SU-DHL-6 (cell line): ENCODE data around the gene ZNF780B.

Experiments
- H2AFZ ChIP-seq: fragments of 200-600 bp; sonication (generic); 2 replicates; pipeline ENCODE4 v1.6.1; 2014; ENCODE audit warnings: low read depth, mild to moderate bottlenecking, moderate library complexity, mixed read lengths, antibody characterized with exemption, low read length; ENCODE audit not compliant: severe bottlenecking
- H3F3A ChIP-seq: fragments of 200-600 bp; shearing (Covaris generic); 2 replicates; pipeline ENCODE4 v1.6.0; 2016; ENCODE audit warnings: antibody characterized with exemption, mild to moderate bottlenecking; ENCODE audit not compliant: insufficient read depth
- H3K27ac ChIP-seq: fragments of 200-600 bp; sonication (generic); 2 replicates; pipeline ENCODE4 v1.5.1; 2016; ENCODE audit warnings: low read depth, mild to moderate bottlenecking, low read length, moderate library complexity, mixed read lengths
- H3K27me3 ChIP-seq: fragments of 200-600 bp; sonication (generic), shearing (Covaris generic); 2 replicates; pipeline ENCODE4 v1.6.0; 2014; ENCODE audit warnings: mild to moderate bottlenecking, low read length
- H3K36me3 ChIP-seq: fragments of 200-600 bp; sonication (generic); 2 replicates; pipeline ENCODE4 v1.6.1; 2014; ENCODE audit warnings: mild to moderate bottlenecking, low read length, mixed read lengths
- H3K4me2 ChIP-seq: fragments of 300-600, 200-600 bp; shearing (Covaris generic), sonication (generic); 2 replicates; pipeline ENCODE4 v1.6.0; 2014; ENCODE audit warnings: low read length, low read depth, mild to moderate bottlenecking; ENCODE audit not compliant: poor library complexity, severe bottlenecking
- H3K4me3 ChIP-seq: fragments of 200-600 bp; sonication (generic); 2 replicates; pipeline ENCODE4 v1.5.1; 2014; ENCODE audit warnings: antibody characterized with exemption, low read length, mild to moderate bottlenecking, mixed read lengths; ENCODE audit not compliant: insufficient read depth, poor library complexity, severe bottlenecking
- H3K79me2 ChIP-seq: fragments of 200-600 bp; sonication (generic); 2 replicates; pipeline ENCODE4 v1.6.1; 2014; ENCODE audit warnings: mild to moderate bottlenecking, low read length, moderate library complexity; ENCODE audit not compliant: insufficient read depth
- H3K9ac ChIP-seq: fragments of 200-600 bp; sonication (generic); 2 replicates; pipeline ENCODE4 v1.7.0; 2014; ENCODE audit warnings: mild to moderate bottlenecking, low read length
- H3K9me2 ChIP-seq: fragments of 200-600 bp; sonication (generic); replicated peaks from 2 replicates; pipeline ENCODE4 v1.6.1; 2014; ENCODE audit warnings: low read length; ENCODE audit not compliant: insufficient read depth
- H3K9me3 ChIP-seq: fragments of 200-600 bp; sonication (generic); 2 replicates; pipeline ENCODE4 v1.6.1; 2014; ENCODE audit warnings: low read length, mixed read lengths; ENCODE audit not compliant: insufficient read depth
- H4K20me1 ChIP-seq: fragments of 200-600 bp; sonication (generic); 2 replicates; pipeline ENCODE4 v1.6.1; 2014; ENCODE audit warnings: low read depth, mild to moderate bottlenecking, antibody characterized with exemption, low read length, moderate library complexity, mixed read lengths
- CTCF ChIP-seq: fragments of 200-600 bp; sonication (generic); IDR thresholded peaks from one replicate; pipeline ENCODE4 v1.5.1; 2017; ENCODE audit warnings: antibody characterized with exemption, mild to moderate bottlenecking, low read length, moderate library complexity; ENCODE audit not compliant: insufficient read depth, poor library complexity, severe bottlenecking
- EZH2phosphoT487 ChIP-seq: fragments of 200-600 bp; sonication (generic), shearing (Covaris generic); conservative IDR thresholded peaks from 2 replicates; pipeline ENCODE4 v1.6.1; 2018; ENCODE audit warnings: mild to moderate bottlenecking, antibody characterized with exemption, low read length, moderate library complexity, mixed read lengths

ZNF780B gene

GRCh38 chr19:39987596-39987995 is 68.4 kb downstream of the ZNF780B start:
- peaks cover 15% of the 10 kb centered on the region; the same call in 1 of the 2 replicates for H3K9me3 ChIP-seq
- H3K4me3 ChIP-seq, result no peak overlapping the region
- H3K9me2 ChIP-seq, result no peaks in the 10 kb centered on the region
- peaks cover 6% of the 10 kb centered on the region for H3F3A ChIP-seq
- H4K20me1 ChIP-seq, result no peaks in the 10 kb centered on the region
- no peak overlapping the region for H3K9ac ChIP-seq
- peaks cover 15% of the 10 kb centered on the region for H3K36me3 ChIP-seq
- peaks cover 91% of the 10 kb centered on the region for H3K79me2 ChIP-seq
- no peak overlapping the region for H3K4me2 ChIP-seq
- TF ChIP-seq CTCF, result no peak
- H3K27me3 ChIP-seq, result no peaks in the 10 kb centered on the region
- H2AFZ ChIP-seq, result no peak overlapping the region
- H3K27ac ChIP-seq, result no peak overlapping the region

- Histone ChIP-seq H3K36me3 (peaks cover 19% of the 10 kb centered on the region), H3K9ac (no peak overlapping the region), H3K27me3 (no peaks in the 10 kb centered on the region), H3F3A (peaks cover 9% of the 10 kb centered on the region), H4K20me1 (no peaks in the 10 kb centered on the region), H3K9me2 (no peaks in the 10 kb centered on the region), H3K27ac (no peak overlapping the region), H3K4me2 (no peak overlapping the region), H3K79me2 (peaks cover 90% of the 10 kb centered on the region), H3K9me3 (peaks cover 15% of the 10 kb centered on the region; the same call in 1 of the 2 replicates), H3K4me3 (no peak overlapping the region), H2AFZ (no peak overlapping the region)
- no peak for TF ChIP-seq EZH2phosphoT487
- TF ChIP-seq CTCF, result no peak
Observed at GRCh38 chr19:39987167-39987566, 68.9 kb downstream of the ZNF780B start.

- TF ChIP-seq CTCF (no peak), EZH2phosphoT487 (no peak)
- Histone ChIP-seq H3F3A (peaks cover 9% of the 10 kb centered on the region), H3K27ac (no peak overlapping the region), H3K4me3 (no peak overlapping the region), H3K9me2 (no peaks in the 10 kb centered on the region), H3K4me2 (no peak overlapping the region), H3K9me3 (peaks cover 15% of the 10 kb centered on the region; the same call in 1 of the 2 replicates), H3K79me2 (peaks cover 90% of the 10 kb centered on the region), H2AFZ (no peak overlapping the region), H4K20me1 (no peaks in the 10 kb centered on the region), H3K27me3 (no peaks in the 10 kb centered on the region), H3K9ac (no peak overlapping the region), H3K36me3 (peaks cover 21% of the 10 kb centered on the region)
Observed at GRCh38 chr19:39986643-39987042, 69.4 kb downstream of the ZNF780B start.
